ENCODE data around the gene PNMA8B.

Gene PNMA8B

DNA sequence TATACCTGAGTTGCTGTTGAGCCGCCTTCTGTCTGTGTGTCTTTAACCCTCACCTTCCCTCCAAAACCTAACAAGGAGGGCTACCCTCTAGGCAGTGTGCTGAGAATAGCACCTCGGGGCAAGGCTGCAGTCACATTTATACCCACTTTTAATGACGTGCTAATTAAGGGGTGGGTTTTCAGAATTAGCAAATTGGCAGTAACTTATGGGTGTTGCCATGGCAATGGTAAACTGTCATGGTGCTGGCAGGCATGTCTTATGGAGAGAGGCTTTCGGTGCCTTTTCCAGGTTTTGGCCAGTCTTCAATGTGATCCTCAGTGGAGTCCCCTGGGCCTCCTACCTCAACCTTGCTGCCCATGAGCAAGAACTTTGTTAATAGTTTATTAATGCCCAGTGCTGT lies 23.1 kb downstream of the PNMA8B start:
- H3K27ac ChIP-seq = no peak overlapping the region
- no peaks in the 10 kb centered on the region for H3K9me3 ChIP-seq
- H3K27me3 ChIP-seq = peaks cover 69% of the 10 kb centered on the region
- H3K4me3 ChIP-seq (ENCODE audit: low read depth in 1 of 2, low read length in 1 of 2) = no peak overlapping the region
- H3K36me3 ChIP-seq = no peaks in the 10 kb centered on the region
- no peak for TF ChIP-seq CTCF (IDR thresholded peaks at IDR 0.05)
- H3K4me1 ChIP-seq (ENCODE audit: control insufficient read depth in 1 of 2, insufficient read depth in 1 of 2, low read depth in 1 of 2, low read length in 1 of 2) = no peaks in the 10 kb centered on the region

- Histone ChIP-seq H3K4me1 (ENCODE audit: control insufficient read depth in 1 of 2, insufficient read depth in 1 of 2, low read depth in 1 of 2, low read length in 1 of 2) (no peaks in the 10 kb centered on the region), H3K27ac (no peak overlapping the region), H3K36me3 (no peaks in the 10 kb centered on the region), H3K4me3 (ENCODE audit: low read depth in 1 of 2, low read length in 1 of 2) (no peak overlapping the region), H3K27me3 (peaks cover 69% of the 10 kb centered on the region), H3K9me3 (no peaks in the 10 kb centered on the region)
- TF ChIP-seq CTCF (IDR thresholded peaks at IDR 0.05) = no peak
Observed at GRCh38 chr19:46471811-46472543, 23.7 kb downstream of the PNMA8B start.

- no peaks in the 10 kb centered on the region for H3K36me3 ChIP-seq
- H3K27me3 ChIP-seq = peaks cover 67% of the 10 kb centered on the region
- no peak for TF ChIP-seq CTCF (IDR thresholded peaks at IDR 0.05)
- no peak within 1 kb of the TSS for H3K4me3 ChIP-seq (ENCODE audit: low read depth in 1 of 2, low read length in 1 of 2)
- H3K4me1 ChIP-seq (ENCODE audit: control insufficient read depth in 1 of 2, insufficient read depth in 1 of 2, low read depth in 1 of 2, low read length in 1 of 2) = no peaks in the 10 kb centered on the region
- H3K27ac ChIP-seq = no peak within 1 kb of the TSS
- H3K9me3 ChIP-seq = no peaks in the 10 kb centered on the region
Observed at GRCh38 chr19:46471116-46471733, 24.4 kb downstream of the PNMA8B start, which contains the start of gene PNMA8A. PNMA8A (minus strand) TSS chr19:46471563; CDS start chr19:46471035, 528 bp downstream.

- Histone ChIP-seq H3K4me1 (ENCODE audit: control insufficient read depth in 1 of 2, insufficient read depth in 1 of 2, low read depth in 1 of 2, low read length in 1 of 2) (no peaks in the 10 kb centered on the region), H3K27me3 (peaks cover 58% of the 10 kb centered on the region), H3K27ac (no peak overlapping the region), H3K4me3 (ENCODE audit: low read depth in 1 of 2, low read length in 1 of 2) (no peak overlapping the region), H3K36me3 (no peaks in the 10 kb centered on the region), H3K9me3 (no peaks in the 10 kb centered on the region)
- no peak for TF ChIP-seq CTCF (IDR thresholded peaks at IDR 0.05)
Observed at GRCh38 chr19:46470376-46470775, 25.3 kb downstream of the PNMA8B start.

DNA sequence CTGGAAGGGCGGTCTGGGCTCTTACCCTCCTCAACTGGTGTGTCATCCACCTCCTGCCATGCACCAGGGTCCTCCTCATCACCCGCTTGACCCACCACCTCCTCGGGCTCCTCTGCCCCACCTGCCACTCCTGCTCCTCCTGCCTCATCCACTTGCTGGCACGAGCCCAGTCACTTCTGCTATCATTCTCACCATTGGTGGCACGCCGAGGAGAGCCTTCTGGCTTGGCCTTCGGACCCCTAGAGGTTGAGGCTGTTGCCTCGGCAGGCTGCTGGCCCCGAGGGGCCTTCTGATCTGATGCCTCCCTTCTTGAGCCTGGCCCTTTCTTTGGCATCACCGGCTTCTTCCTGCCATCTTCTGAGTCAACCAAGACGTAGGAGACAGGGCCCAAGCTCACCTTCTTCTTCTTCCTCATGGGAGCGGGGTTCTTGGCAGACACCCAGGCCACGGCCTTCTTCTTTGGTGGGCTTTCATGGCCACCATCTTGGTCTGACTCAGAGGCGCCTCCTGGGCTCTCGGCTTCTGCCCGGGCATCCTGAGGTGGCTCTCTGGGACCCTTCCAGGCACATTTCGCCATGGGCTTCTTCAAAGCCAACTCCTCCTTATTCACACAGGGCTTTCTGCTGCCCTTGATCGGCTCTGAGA lies 26.0 kb downstream of the PNMA8B start:
- H3K4me3 ChIP-seq (ENCODE audit: low read depth in 1 of 2, low read length in 1 of 2) = no peak overlapping the region
- no peaks in the 10 kb centered on the region for H3K4me1 ChIP-seq (ENCODE audit: control insufficient read depth in 1 of 2, insufficient read depth in 1 of 2, low read depth in 1 of 2, low read length in 1 of 2)
- TF ChIP-seq CTCF (IDR thresholded peaks at IDR 0.05) = no peak
- peaks cover 56% of the 10 kb centered on the region for H3K27me3 ChIP-seq
- no peaks in the 10 kb centered on the region for H3K9me3 ChIP-seq
- no peak overlapping the region for H3K27ac ChIP-seq
- H3K36me3 ChIP-seq = no peaks in the 10 kb centered on the region

All from neutrophil (primary cell).